IMR-90 (cell line): ENCODE measurements around the gene SQSTM1. TPM values are rescaled to one million over a fixed set of nuclear protein-coding genes. Genes with fewer than 3 reads are reported as not detected.

Source experiments
- ATAC-seq: fragments of 200-7000 bp; cut with Tn5 transposase; 2 replicates; pipeline ENCODE4 v1.9.1; 2020; ENCODE audit warnings: low read depth, mild to moderate bottlenecking, moderate library complexity
- BruUV-seq: library from RNA; stranded (reverse); fragments of 400-500 nt; replicated peaks from 2 replicates; lab custom pipeline; 2021; lab: Mats Ljungman, UMichigan
- CTCF ChIA-PET: fragments of 300-600 bp; formaldehyde crosslinking; extraction: SDS; loops from one replicate; lab custom pipeline; 2021; ENCODE audit warnings: antibody characterized with exemption; lab: Yijun Ruan, JAX
- POLR2A ChIA-PET: fragments of 300-600 bp; sonication (Branson Sonifier 250); formaldehyde crosslinking; loops from one replicate; lab custom pipeline; 2022; ENCODE audit warnings: antibody characterized with exemption; ENCODE audit not compliant: unreplicated experiment; lab: Charles Lee
- DNase-seq: peaks from one replicate; pipeline ENCODE4 v3.0.0; 2013
- H2AFZ ChIP-seq: replicated peaks from 2 replicates; pipeline ENCODE3; 2013; ENCODE audit warnings: low read length, mild to moderate bottlenecking; ENCODE audit not compliant: poor library complexity
- H2AK5ac ChIP-seq: 2 replicates; pipeline ENCODE4 v1.6.1; 2013; ENCODE audit warnings: low read depth, low read length, inconsistent platforms
- H2AK9ac ChIP-seq: replicated peaks from 2 replicates; pipeline ENCODE3; 2013; ENCODE audit warnings: mild to moderate bottlenecking, low read depth, low read length, moderate library complexity; ENCODE audit not compliant: poor library complexity
- H2BK120ac ChIP-seq: 2 replicates; pipeline ENCODE4 v1.6.1; 2013; ENCODE audit warnings: low read depth, low read length, inconsistent platforms
- H2BK15ac ChIP-seq: 3 replicates; pipeline ENCODE4 v1.6.1; 2013; ENCODE audit warnings: low read depth, low read length, inconsistent platforms
- H2BK20ac ChIP-seq: 2 replicates; pipeline ENCODE4 v1.6.1; 2013; ENCODE audit warnings: low read depth, mild to moderate bottlenecking, inconsistent platforms, low read length, moderate library complexity
- H2BK5ac ChIP-seq: 2 replicates; pipeline ENCODE4 v1.6.1; 2013; ENCODE audit warnings: mild to moderate bottlenecking, low read depth, low read length, inconsistent platforms; ENCODE audit not compliant: poor library complexity, severe bottlenecking
- H3K14ac ChIP-seq: replicated peaks from 2 replicates; pipeline ENCODE4 v1.6.1; 2013; ENCODE audit warnings: low read depth, low read length, inconsistent platforms
- H3K18ac ChIP-seq: 2 replicates; pipeline ENCODE4 v1.6.1; 2013; ENCODE audit warnings: low read depth, low read length, control low read depth
- H3K23ac ChIP-seq: 2 replicates; pipeline ENCODE4 v1.6.1; 2013; ENCODE audit warnings: low read depth, low read length, inconsistent platforms
- H3K27ac ChIP-seq: 2 replicates; pipeline ENCODE4 v1.5.1; 2013; ENCODE audit warnings: mild to moderate bottlenecking, control low read depth, low read length; ENCODE audit not compliant: insufficient read depth
- H3K27me3 ChIP-seq: 2 replicates; pipeline ENCODE4 v1.6.1; 2013; ENCODE audit warnings: low read length; ENCODE audit not compliant: control insufficient read depth, insufficient read depth
- H3K36me3 ChIP-seq: 2 replicates; pipeline ENCODE4 v1.6.1; 2013; ENCODE audit warnings: low read length, mixed read lengths; ENCODE audit not compliant: control insufficient read depth, insufficient read depth
- H3K4ac ChIP-seq: 2 replicates; pipeline ENCODE4 v1.6.1; 2013; ENCODE audit warnings: low read depth, low read length, inconsistent platforms
- H3K4me1 ChIP-seq: 2 replicates; pipeline ENCODE4 v1.6.1; 2013; ENCODE audit warnings: low read length, mixed read lengths; ENCODE audit not compliant: control insufficient read depth, insufficient read depth
- H3K4me2 ChIP-seq: 2 replicates; pipeline ENCODE4 v1.6.1; 2013; ENCODE audit warnings: low read depth, mild to moderate bottlenecking, control low read depth, low read length, moderate library complexity
- H3K4me3 ChIP-seq: 2 replicates; pipeline ENCODE4 v1.5.1; 2013; ENCODE audit warnings: low read depth, mild to moderate bottlenecking, control low read depth, low read length, moderate library complexity; ENCODE audit not compliant: insufficient read depth
- H3K56ac ChIP-seq: 2 replicates; pipeline ENCODE4 v1.6.1; 2013; ENCODE audit warnings: low read length, inconsistent platforms; ENCODE audit not compliant: insufficient read depth; ENCODE audit errors: extremely low read depth
- H3K79me1 ChIP-seq, 2 experiments: 2 replicates each; pipeline ENCODE4 v1.6.1; 2013; ENCODE audit warnings: low read length in 2 of 2, inconsistent platforms in 1 of 2, low read depth in 1 of 2
- H3K9ac ChIP-seq: 2 replicates; pipeline ENCODE4 v1.6.1; 2013; ENCODE audit warnings: low read depth, low read length, control low read depth
- H3K9me1 ChIP-seq: 2 replicates; pipeline ENCODE4 v1.6.1; 2013; ENCODE audit warnings: low read length, inconsistent platforms; ENCODE audit not compliant: insufficient read depth
- H3K9me3 ChIP-seq: 2 replicates; pipeline ENCODE4 v1.6.1; 2013; ENCODE audit warnings: low read length; ENCODE audit not compliant: control insufficient read depth, insufficient read depth
- H4K20me1 ChIP-seq: 2 replicates; pipeline ENCODE4 v1.6.1; 2013; ENCODE audit warnings: low read length, inconsistent platforms; ENCODE audit not compliant: insufficient read depth
- H4K5ac ChIP-seq: 2 replicates; pipeline ENCODE4 v1.6.1; 2013; ENCODE audit warnings: mild to moderate bottlenecking, low read depth, low read length, control low read depth
- H4K8ac ChIP-seq, 2 experiments: 2 replicates each; pipeline ENCODE4 v1.6.1; 2013; ENCODE audit warnings: low read depth in 2 of 2, low read length in 2 of 2, control low read depth in 1 of 2, inconsistent platforms in 1 of 2
- H4K91ac ChIP-seq: 2 replicates; pipeline ENCODE4 v1.6.1; 2013; ENCODE audit warnings: low read depth, low read length, inconsistent platforms; ENCODE audit not compliant: insufficient read depth
- BHLHE40 ChIP-seq: fragments of 150-350 bp; IDR thresholded peaks from 2 replicates; pipeline ENCODE4 v1.6.1; 2016; ENCODE audit warnings: mild to moderate bottlenecking, low read depth, low read length
- CEBPB ChIP-seq: IDR thresholded peaks from 2 replicates; pipeline ENCODE4 v1.6.1; 2012; ENCODE audit warnings: low read depth, low read length, improper control_type of control experiment
- CHD1 ChIP-seq: IDR thresholded peaks from 2 replicates; pipeline ENCODE4 v1.6.1; 2012; ENCODE audit warnings: low read depth, low read length, improper control_type of control experiment
- FOS ChIP-seq: fragments of 150-350 bp; IDR thresholded peaks from 2 replicates; pipeline ENCODE4 v1.6.1; 2016; ENCODE audit warnings: low read depth, low read length
- MAFK ChIP-seq: IDR thresholded peaks from 2 replicates; pipeline ENCODE4 v1.6.1; 2012; ENCODE audit warnings: low read depth, low read length, improper control_type of control experiment
- MXI1 ChIP-seq: IDR thresholded peaks from 2 replicates; pipeline ENCODE4 v1.6.1; 2012; ENCODE audit warnings: low read depth, mild to moderate bottlenecking, low read length, moderate library complexity, borderline replicate concordance
- NFE2L2 ChIP-seq: fragments of 150-350 bp; IDR thresholded peaks from 2 replicates; pipeline ENCODE4 v1.6.1; 2016; ENCODE audit warnings: low read depth, mild to moderate bottlenecking, low read length
- RAD21 ChIP-seq: IDR thresholded peaks from 2 replicates; pipeline ENCODE4 v1.6.1; 2012; ENCODE audit warnings: low read length, improper control_type of control experiment
- RCOR1 ChIP-seq: IDR thresholded peaks from 2 replicates; pipeline ENCODE4 v1.6.1; 2012; ENCODE audit warnings: mild to moderate bottlenecking, low read length, improper control_type of control experiment; ENCODE audit not compliant: insufficient replicate concordance
- RFX5 ChIP-seq: IDR thresholded peaks from 2 replicates; pipeline ENCODE4 v1.8.0; 2012; ENCODE audit warnings: low read depth, mild to moderate bottlenecking, low read length, moderate library complexity
- SMC3 ChIP-seq: fragments of 150-350 bp; IDR thresholded peaks from 2 replicates; pipeline ENCODE4 v1.6.1; 2016; ENCODE audit warnings: low read depth, mild to moderate bottlenecking, antibody characterized with exemption, low read length, moderate library complexity
- WGBS, 2 experiments: methylation state at CpG; one replicate each; pipeline versions ENCODE4 v1.1.5 to v1.1.7; 2013; ENCODE audit warnings: missing lambda C conversion rate in 2 of 2; ENCODE audit not compliant: insufficient read length in 1 of 2; ENCODE audit errors: extremely low coverage in 2 of 2; 5-methylcytosine and 5-hydroxymethylcytosine counted together
- dilution Hi-C: fragments of 300-500 bp; cut with HindIII; formaldehyde crosslinking; loops from one replicate; pipeline ENCODE4 v1.14.3; 2018; ENCODE audit warnings: low sequenced_read_pairs; ENCODE audit not compliant: unreplicated experiment
- in situ Hi-C: fragments of 300-500 bp; cut with MboI; formaldehyde crosslinking; loops from 3 replicates; pipeline ENCODE4 v1.14.3; 2019; ENCODE audit warnings: low sequenced_read_pairs, inconsistent platforms, mixed read lengths
- intact Hi-C: fragments of 100-400 bp; cut with micrococcal nuclease; formaldehyde crosslinking; loops from 2 replicates; pipeline ENCODE4 v1.10.0; 2022
- polyA plus RNA-seq, 3 experiments: library from polyadenylated mRNA; depleted of rRNA; stranded (reverse); fragments of >200 nt; gene quantifications; 2 replicates each; pipeline ENCODE4 v1.2.3, GENCODE V29; 2012; ENCODE audit warnings: low replicate concordance in 1 of 3
- total RNA-seq: library from RNA; depleted of rRNA; stranded (reverse); fragments of >200 nt; gene quantifications from 2 replicates; pipeline ENCODE4 v1.2.3, GENCODE V29; 2012
- TF ChIP-seq, protein P1 (sequence below): fragments of 150-350 bp; IDR thresholded peaks from 2 replicates; pipeline ENCODE4 v1.6.1; 2017; ENCODE audit warnings: mild to moderate bottlenecking, antibody characterized with exemption, low read length, low read depth
- TF ChIP-seq, protein P2 (sequence below): fragments of 150-350 bp; IDR thresholded peaks from 2 replicates; pipeline ENCODE4 v1.6.1; 2016; ENCODE audit warnings: low read depth, mild to moderate bottlenecking, low read length, moderate library complexity, borderline replicate concordance
- TF ChIP-seq, protein P3 (sequence below): conservative IDR thresholded peaks from 2 replicates; pipeline ENCODE4 v1.5.1; 2012; ENCODE audit warnings: mild to moderate bottlenecking, low read depth, low read length, improper control_type of control experiment

SQSTM1 gene
- total and polyA plus RNA-seq, 2 of the 4 experiments (the other 2 are of a cell fraction), result 152 to 184 TPM

DNA sequence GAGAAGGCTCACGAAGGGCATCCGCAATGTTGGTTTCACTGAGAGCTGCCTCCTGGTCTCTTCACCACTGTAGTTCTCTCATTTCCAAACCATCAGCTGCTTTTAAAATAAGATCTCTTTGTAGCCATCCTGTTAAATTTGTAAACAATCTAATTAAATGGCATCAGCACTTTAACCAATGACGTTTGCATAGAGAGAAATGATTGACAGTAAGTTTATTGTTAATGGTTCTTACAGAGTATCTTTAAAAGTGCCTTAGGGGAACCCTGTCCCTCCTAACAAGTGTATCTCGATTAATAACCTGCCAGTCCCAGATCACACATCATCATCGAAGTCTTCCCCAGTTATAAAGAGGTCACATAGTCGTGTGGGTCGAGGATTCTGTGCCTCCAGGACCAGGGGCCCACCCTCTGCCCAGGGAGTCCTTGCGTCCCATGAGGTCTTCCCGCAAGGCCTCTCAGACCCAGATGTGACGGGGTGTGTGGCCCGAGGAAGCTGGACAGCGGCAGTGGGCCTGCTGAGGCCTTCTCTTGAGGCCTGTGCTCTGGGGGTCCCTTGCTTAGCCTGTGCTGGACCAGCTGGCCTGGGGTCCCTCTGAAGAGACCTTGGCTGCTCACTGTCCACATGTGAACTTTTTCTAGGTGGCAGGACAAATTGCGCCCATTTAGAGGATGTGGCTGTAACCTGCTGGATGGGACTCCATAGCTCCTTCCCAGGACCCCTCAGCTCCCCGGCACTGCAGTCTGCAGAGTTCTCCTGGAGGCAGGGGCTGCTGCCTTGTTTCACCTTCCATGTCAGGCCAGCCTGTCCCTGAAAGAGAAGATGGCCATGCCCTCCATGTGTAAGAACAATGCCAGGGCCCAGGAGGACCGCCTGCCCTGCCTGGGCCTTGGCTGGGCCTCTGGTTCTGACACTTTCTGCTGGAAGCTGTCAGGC, 16.6 kb downstream of the SQSTM1 start:
- Histone ChIP-seq H3K36me3 (peaks cover 61% of the 10 kb centered on the region), H3K56ac (no peak overlapping the region), H2AK5ac (no peak overlapping the region), H2BK15ac (no peak overlapping the region), H3K27me3 (no peaks in the 10 kb centered on the region), H3K4me2 (no peak overlapping the region), H3K4me3 (no peak overlapping the region), H2AK9ac (peak overlapping the region; percentile 33), H2AFZ (peak overlapping the region; percentile 67), H3K79me1 (peaks cover 9 to 28% of the 10 kb centered on the region in 2 experiments; a peak in 3 of 4 replicates), H3K4ac (no peak overlapping the region), H4K20me1 (peaks cover 56% of the 10 kb centered on the region), H2BK5ac (no peak overlapping the region), H3K27ac (no peak overlapping the region), H3K9ac (no peak overlapping the region), H4K91ac (no peak overlapping the region), H3K4me1 (no peaks in the 10 kb centered on the region), H3K18ac (no peak overlapping the region), H3K23ac (no peak overlapping the region), H3K14ac (no peak overlapping the region), H4K5ac (no peak overlapping the region), H2BK20ac (no peak overlapping the region), H3K9me3 (no peaks in the 10 kb centered on the region), H2BK120ac (no peak overlapping the region), H3K9me1 (no peaks in the 10 kb centered on the region; the same call in none of the 2 replicates), H4K8ac (no peak overlapping the region)
- CTCF ChIA-PET, result no interaction called here
- intact Hi-C loops, result no loop called here
- no TSS peak for BruUV-seq
- ATAC-seq (no peak), DNase-seq (no peak)
- dilution Hi-C loops, result no loop called here
- WGBS, 2 experiments, result 88% methylated on average over 9 of the region's 15 CpGs; no CpG with 5 or more reads in 1 of the 2 experiments
- in situ Hi-C loops, result no loop called here
- POLR2A ChIA-PET, result no interaction called here
- no peak for TF ChIP-seq MAFK
- no peak for TF ChIP-seq NFE2L2
- no peak for TF ChIP-seq BHLHE40
- no peak for TF ChIP-seq MXI1
- TF ChIP-seq, protein P1, sequence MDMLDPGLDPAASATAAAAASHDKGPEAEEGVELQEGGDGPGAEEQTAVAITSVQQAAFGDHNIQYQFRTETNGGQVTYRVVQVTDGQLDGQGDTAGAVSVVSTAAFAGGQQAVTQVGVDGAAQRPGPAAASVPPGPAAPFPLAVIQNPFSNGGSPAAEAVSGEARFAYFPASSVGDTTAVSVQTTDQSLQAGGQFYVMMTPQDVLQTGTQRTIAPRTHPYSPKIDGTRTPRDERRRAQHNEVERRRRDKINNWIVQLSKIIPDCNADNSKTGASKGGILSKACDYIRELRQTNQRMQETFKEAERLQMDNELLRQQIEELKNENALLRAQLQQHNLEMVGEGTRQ, result no peak
- no peak for TF ChIP-seq CEBPB
- no peak for TF ChIP-seq FOS
- no peak for TF ChIP-seq RCOR1
- no peak for TF ChIP-seq RAD21
- TF ChIP-seq, protein P2, sequence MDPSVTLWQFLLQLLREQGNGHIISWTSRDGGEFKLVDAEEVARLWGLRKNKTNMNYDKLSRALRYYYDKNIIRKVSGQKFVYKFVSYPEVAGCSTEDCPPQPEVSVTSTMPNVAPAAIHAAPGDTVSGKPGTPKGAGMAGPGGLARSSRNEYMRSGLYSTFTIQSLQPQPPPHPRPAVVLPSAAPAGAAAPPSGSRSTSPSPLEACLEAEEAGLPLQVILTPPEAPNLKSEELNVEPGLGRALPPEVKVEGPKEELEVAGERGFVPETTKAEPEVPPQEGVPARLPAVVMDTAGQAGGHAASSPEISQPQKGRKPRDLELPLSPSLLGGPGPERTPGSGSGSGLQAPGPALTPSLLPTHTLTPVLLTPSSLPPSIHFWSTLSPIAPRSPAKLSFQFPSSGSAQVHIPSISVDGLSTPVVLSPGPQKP, result no peak
- TF ChIP-seq RFX5, result no peak
- TF ChIP-seq CHD1, result no peak
- TF ChIP-seq SMC3, result no peak
- TF ChIP-seq, protein P3, sequence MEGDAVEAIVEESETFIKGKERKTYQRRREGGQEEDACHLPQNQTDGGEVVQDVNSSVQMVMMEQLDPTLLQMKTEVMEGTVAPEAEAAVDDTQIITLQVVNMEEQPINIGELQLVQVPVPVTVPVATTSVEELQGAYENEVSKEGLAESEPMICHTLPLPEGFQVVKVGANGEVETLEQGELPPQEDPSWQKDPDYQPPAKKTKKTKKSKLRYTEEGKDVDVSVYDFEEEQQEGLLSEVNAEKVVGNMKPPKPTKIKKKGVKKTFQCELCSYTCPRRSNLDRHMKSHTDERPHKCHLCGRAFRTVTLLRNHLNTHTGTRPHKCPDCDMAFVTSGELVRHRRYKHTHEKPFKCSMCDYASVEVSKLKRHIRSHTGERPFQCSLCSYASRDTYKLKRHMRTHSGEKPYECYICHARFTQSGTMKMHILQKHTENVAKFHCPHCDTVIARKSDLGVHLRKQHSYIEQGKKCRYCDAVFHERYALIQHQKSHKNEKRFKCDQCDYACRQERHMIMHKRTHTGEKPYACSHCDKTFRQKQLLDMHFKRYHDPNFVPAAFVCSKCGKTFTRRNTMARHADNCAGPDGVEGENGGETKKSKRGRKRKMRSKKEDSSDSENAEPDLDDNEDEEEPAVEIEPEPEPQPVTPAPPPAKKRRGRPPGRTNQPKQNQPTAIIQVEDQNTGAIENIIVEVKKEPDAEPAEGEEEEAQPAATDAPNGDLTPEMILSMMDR, result no peak
